HG02943 (cell line): Measurements from ENCODE around the gene HOXC6.

ENCODE experiments used
- ATAC-seq: cut with Tn5 transposase; IDR thresholded peaks from one replicate; pipeline ENCODE4 v1.9.1; 2021; ENCODE audit warnings: mild to moderate bottlenecking, low read depth, moderate library complexity; ENCODE audit not compliant: unreplicated experiment

HOXC6 gene

GRCh38 chr12:54028314-54029201 lies at the start of gene HOXC6:
TSS of gene HOXC6 (plus strand) at chr12:54028440. CDS start at chr12:54028522, 82 bp downstream.
- no peak for ATAC-seq

GRCh38 chr12:53978477-53979356 lies 49.5 kb upstream of the HOXC6 start:
- no peak for ATAC-seq

- ATAC-seq = no peak
Measured at GRCh38 chr12:53980104-53980801, 48.0 kb upstream of the HOXC6 start.

GRCh38 chr12:53980802-53981496 lies 47.3 kb upstream of the HOXC6 start:
- no peak for ATAC-seq

GRCh38 chr12:53981634-53982565 lies 46.3 kb upstream of the HOXC6 start:
- ATAC-seq = no peak

GRCh38 chr12:53982648-53983567 lies 45.3 kb upstream of the HOXC6 start:
- no peak for ATAC-seq

GRCh38 chr12:53983568-53983949 lies 44.7 kb upstream of the HOXC6 start:
- ATAC-seq = no peak

GRCh38 chr12:53983950-53984572 lies 44.2 kb upstream of the HOXC6 start:
- no peak for ATAC-seq

GRCh38 chr12:53984901-53985691 lies 43.1 kb upstream of the HOXC6 start, which contains the start of gene HOXC10:
TSS of gene HOXC10 (plus strand) at chr12:53985146. CDS start at chr12:53985260, 114 bp downstream.
- no peak for ATAC-seq

- no peak for ATAC-seq
Measured at GRCh38 chr12:53985692-53985993, 42.6 kb upstream of the HOXC6 start.

- ATAC-seq = no peak
Measured at GRCh38 chr12:53985994-53986685, 42.1 kb upstream of the HOXC6 start.

GRCh38 chr12:53986686-53987483 lies 41.4 kb upstream of the HOXC6 start:
- ATAC-seq = no peak

- ATAC-seq = no peak
Measured at GRCh38 chr12:53987787-53988230, 40.4 kb upstream of the HOXC6 start.

- ATAC-seq = no peak
Measured at GRCh38 chr12:53988541-53989226, 39.6 kb upstream of the HOXC6 start.
